Right lobe of liver (tissue), 6 donors: ENCODE data around the gene ATIC. TPM values are rescaled to one million over a fixed set of nuclear protein-coding genes. Genes with fewer than 3 reads are reported as not detected.

Experiments used
- ATAC-seq, 4 donors: fragments of 200-7000 bp; cut with Tn5 transposase; one replicate each; pipeline ENCODE4 v1.9.1; 2020; ENCODE audit warnings: mild to moderate bottlenecking in 4 of 4, moderate library complexity in 4 of 4
- DNase-seq, 3 donors: peaks; one replicate each; pipeline ENCODE4 v3.0.0-alpha.2; 2020
- H3K27ac ChIP-seq, 3 donors: fragments of 200-600 bp; one replicate each; pipeline ENCODE4 v1.8.0; 2022
- H3K27me3 ChIP-seq, 2 donors: fragments of 200-600 bp; one replicate each; pipeline ENCODE4 v1.8.0; 2022
- H3K36me3 ChIP-seq, 4 donors: fragments of 200-600 bp; sonication (generic) in 1 of 4; one replicate each; pipeline versions ENCODE4 v1.5.1 to v1.8.0; 2017 to 2022; ENCODE audit warnings: control low read depth in 1 of 4
- H3K4me1 ChIP-seq, 4 donors: fragments of 200-600 bp; sonication (generic) in 1 of 4; one replicate each; pipeline versions ENCODE4 v1.5.1 to v1.8.0; 2017 to 2022; ENCODE audit warnings: control low read depth in 1 of 4
- H3K4me3 ChIP-seq, 3 donors: fragments of 200-600 bp; one replicate each; pipeline ENCODE4 v1.8.0; 2022
- H3K9me3 ChIP-seq, 4 donors: fragments of 200-600 bp; sonication (generic) in 1 of 4; one replicate each; pipeline versions ENCODE4 v1.5.1 to v1.8.0; 2017 to 2022; ENCODE audit warnings: control low read depth in 1 of 4
- CTCF ChIP-seq, 4 donors: fragments of 200-600 bp in 3 of 4; fragments of 450-650 bp in 1 of 4; IDR thresholded peaks; one replicate each; pipeline versions ENCODE4 v1.5.1 to v1.8.0; 2016 to 2022; ENCODE audit warnings: antibody characterized with exemption in 4 of 4, mild to moderate bottlenecking in 2 of 4
- POLR2A ChIP-seq: fragments of 450-650 bp; IDR thresholded peaks from one replicate; pipeline ENCODE4 v1.6.1; 2017; ENCODE audit warnings: antibody characterized with exemption, mild to moderate bottlenecking
- WGBS: methylation state at CpG from one replicate; pipeline ENCODE4 v1.1.6; 2018; ENCODE audit warnings: low coverage, low lambda C conversion rate; ENCODE audit not compliant: insufficient coverage; ENCODE audit errors: missing lambda C conversion rate; 5-methylcytosine and 5-hydroxymethylcytosine counted together
- intact Hi-C, 2 donors: fragments of 100-400 bp; cut with DNase I; formaldehyde crosslinking; loops; one replicate each; pipeline versions ENCODE4 v1.11.2 to v1.14.1; 2022
- total RNA-seq, 6 experiments: library from RNA; depleted of rRNA in 2 of 6; stranded (reverse); fragments of >200 nt in 2 of 6; fragmentation: NEBNext Ultra II Directional in 3 of 6; extraction: Animal tissue kit (Norgen Biotek cat#: 25700) in 3 of 6; gene quantifications; one replicate each; pipeline versions ENCODE4 v1.1.0 to v1.2.4, GENCODE V29; 2016 to 2023
- donor health status: DM: no; HTN: yes; CAD: no.
- donor health status: DM: no; HTN: no; CAD: no.
- donor health status: DM: no; HTN: no; CAD: no.
- donor health status: DM: no; HTN: yes; CAD: no.
- donor health status: DM: no; HTN: yes; CAD: no.

ATIC gene
- total RNA-seq, 6 experiments from 2014 or later: 38.8 to 57.3 (median 43.0) TPM

- Histone ChIP-seq H3K36me3 (peaks cover 17 to 100% (median 56%) of the 10 kb centered on the region in 4 donors), H3K9me3 (no peaks in the 10 kb centered on the region), H3K27ac (no peak overlapping the region), H3K27me3 (no peaks in the 10 kb centered on the region), H3K4me3 (no peak overlapping the region), H3K4me1 (no peaks in the 10 kb centered on the region)
- WGBS: 96% methylated on average over 8 of the region's 8 CpGs
- intact Hi-C loops: no loop called here
- ATAC-seq (no peak), DNase-seq (no peak)
- TF ChIP-seq POLR2A (no peak), CTCF (IDR thresholded peaks at IDR 0.05) (no peak)
Measured at GRCh38 chr2:215383652-215384279, 71.9 kb downstream of the ATIC start.

- H3K4me1 ChIP-seq: no peaks in the 10 kb centered on the region
- no peaks in the 10 kb centered on the region for H3K9me3 ChIP-seq
- H3K4me3 ChIP-seq: no peak overlapping the region
- TF ChIP-seq POLR2A: no peak
- no peak for TF ChIP-seq CTCF (IDR thresholded peaks at IDR 0.05)
- peaks cover 17 to 100% (median 56%) of the 10 kb centered on the region in 4 donors for H3K36me3 ChIP-seq
- H3K27ac ChIP-seq: no peak overlapping the region
- intact Hi-C loops: no loop called here
- DNase-seq: no peak
- 73% methylated on average over 7 of the region's 7 CpGs for WGBS
- no peak for ATAC-seq
- no peaks in the 10 kb centered on the region for H3K27me3 ChIP-seq
Measured at GRCh38 chr2:215384710-215385109, 72.9 kb downstream of the ATIC start.

GRCh38 chr2:215386566-215386965, 74.7 kb downstream of the ATIC start:
- Histone ChIP-seq H3K9me3 (no peaks in the 10 kb centered on the region), H3K27me3 (no peaks in the 10 kb centered on the region), H3K4me1 (no peaks in the 10 kb centered on the region), H3K27ac (no peak overlapping the region), H3K36me3 (peaks cover 12 to 100% (median 54%) of the 10 kb centered on the region in 4 donors), H3K4me3 (no peak overlapping the region)
- no peak for ATAC-seq
- intact Hi-C loops: no loop called here
- TF ChIP-seq POLR2A: no peak
- no peak for TF ChIP-seq CTCF (IDR thresholded peaks at IDR 0.05)
- DNase-seq: no peak
- WGBS: 94% methylated on average over 6 of the region's 7 CpGs

- WGBS: 94% methylated on average over 4 of the region's 7 CpGs
- Histone ChIP-seq H3K27ac (no peak overlapping the region), H3K4me1 (no peaks in the 10 kb centered on the region), H3K4me3 (no peak overlapping the region), H3K36me3 (peaks cover 12 to 100% (median 54%) of the 10 kb centered on the region in 4 donors), H3K27me3 (no peaks in the 10 kb centered on the region), H3K9me3 (no peaks in the 10 kb centered on the region)
- intact Hi-C loops: no loop called here
- TF ChIP-seq CTCF (IDR thresholded peaks at IDR 0.05) (no peak), POLR2A (no peak)
- ATAC-seq (no peak), DNase-seq (no peak)
Measured at GRCh38 chr2:215388002-215388728, 76.3 kb downstream of the ATIC start.
